A673 (cell line): ENCODE measurements around the gene ORM2. TPM values are rescaled to one million over a fixed set of nuclear protein-coding genes. Genes with fewer than 3 reads are reported as not detected.

Source experiments
- BruUV-seq: library from RNA; stranded (reverse); fragments of 400-500 nt; replicated peaks from 2 replicates; lab custom pipeline; 2021; lab: Mats Ljungman, UMichigan
- CTCF ChIA-PET: fragments of 300-600 bp; sonication (Branson Sonifier 250); formaldehyde crosslinking; loops from one replicate; lab custom pipeline; 2022; ENCODE audit warnings: antibody characterized with exemption; lab: Charles Lee
- POLR2A ChIA-PET: fragments of 300-600 bp; sonication (Branson Sonifier 250); formaldehyde crosslinking; loops from one replicate; lab custom pipeline; 2022; ENCODE audit warnings: antibody characterized with exemption; ENCODE audit not compliant: low non-redundant PET; lab: Charles Lee
- DNase-seq: peaks from one replicate; pipeline ENCODE4 v3.0.0-alpha.2; 2015; ENCODE audit warnings: low spot score
- H3K27ac ChIP-seq: fragments of 200-600 bp; sonication (generic); 2 replicates; pipeline ENCODE4 v1.5.1; 2016; ENCODE audit warnings: mixed run types, low read depth, mild to moderate bottlenecking, mixed read lengths, antibody characterized with exemption, low read length; ENCODE audit not compliant: poor library complexity, severe bottlenecking
- H3K27me3 ChIP-seq: fragments of 200-600 bp; sonication (generic); replicated peaks from 2 replicates; pipeline ENCODE4 v1.6.1; 2017; ENCODE audit warnings: mixed run types, low read depth, mild to moderate bottlenecking, mixed read lengths, antibody characterized with exemption, low read length; ENCODE audit not compliant: insufficient read depth, poor library complexity
- H3K36me3 ChIP-seq: fragments of 200-600 bp; sonication (generic); 2 replicates; pipeline ENCODE4 v1.6.1; 2016; ENCODE audit warnings: mixed run types, mild to moderate bottlenecking, mixed read lengths, antibody characterized with exemption, low read length; ENCODE audit not compliant: insufficient read depth, poor library complexity, severe bottlenecking
- H3K4me1 ChIP-seq: fragments of 200-600 bp; sonication (generic); 2 replicates; pipeline ENCODE4 v1.6.1; 2017; ENCODE audit warnings: mixed run types, mild to moderate bottlenecking, mixed read lengths, antibody characterized with exemption, low read length; ENCODE audit not compliant: insufficient read depth, poor library complexity, severe bottlenecking
- H3K4me3 ChIP-seq: fragments of 200-600 bp; sonication (generic); 2 replicates; pipeline ENCODE4 v1.5.1; 2016; ENCODE audit warnings: low read depth, mixed run types, mild to moderate bottlenecking, mixed read lengths, low read length; ENCODE audit not compliant: poor library complexity, severe bottlenecking
- H3K9me3 ChIP-seq: fragments of 200-600 bp; sonication (generic); 2 replicates; pipeline ENCODE4 v1.6.1; 2016; ENCODE audit warnings: mixed run types, low read depth, mild to moderate bottlenecking, mixed read lengths, antibody characterized with exemption, low read length; ENCODE audit not compliant: poor library complexity, severe bottlenecking
- EZH2 ChIP-seq: fragments of 200-600 bp; sonication (generic); IDR thresholded peaks from 2 replicates; pipeline ENCODE4 v1.6.1; 2017; ENCODE audit warnings: borderline replicate concordance, low read depth, mild to moderate bottlenecking, mixed read lengths, antibody characterized with exemption, low read length; ENCODE audit not compliant: poor library complexity, severe bottlenecking
- intact Hi-C: fragments of 100-400 bp; cut with micrococcal nuclease; formaldehyde crosslinking; loops from one replicate; pipeline ENCODE4 v1.10.0; 2022; ENCODE audit not compliant: unreplicated experiment
- total RNA-seq: library from RNA; stranded (reverse); gene quantifications from 2 replicates; pipeline ENCODE4 v1.2.3, GENCODE V29; 2021
- TF ChIP-seq, protein P1 (sequence below): fragments of 300-800, 200-600 bp; sonication (generic); conservative IDR thresholded peaks from 2 replicates; pipeline ENCODE4 v1.5.1; 2017; ENCODE audit warnings: low read depth, mild to moderate bottlenecking, antibody characterized with exemption, low read length, moderate library complexity, mixed read lengths

Gene ORM2
- total RNA-seq, 1 experiment from 2014 or later = not detected

DNA sequence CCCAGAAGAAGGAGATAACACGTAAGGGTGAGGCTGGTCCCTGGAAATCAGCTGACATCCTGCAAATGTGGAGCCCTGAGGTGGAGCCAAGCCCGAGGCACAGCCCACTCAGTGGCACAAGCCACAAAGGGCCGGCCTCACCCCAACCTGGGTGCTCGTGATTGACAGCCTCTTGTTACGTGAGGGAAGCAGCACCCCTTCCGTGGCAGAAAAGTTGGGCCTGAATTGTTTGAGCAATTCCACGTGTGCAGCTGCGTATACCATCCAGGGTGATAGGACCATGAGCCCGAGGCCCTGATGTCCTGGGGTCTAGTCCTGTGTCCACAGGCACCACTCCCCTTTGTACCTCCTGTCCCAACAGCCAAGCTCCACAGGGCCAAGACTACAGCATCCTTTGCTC lies 4.8 kb downstream of the ORM2 start:
- no peaks in the 10 kb centered on the region for H3K9me3 ChIP-seq
- POLR2A ChIA-PET = no interaction called here
- no peak for DNase-seq
- no peaks in the 10 kb centered on the region for H3K27me3 ChIP-seq
- intact Hi-C loops = no loop called here
- no peak for TF ChIP-seq EZH2
- TF ChIP-seq, protein P1, sequence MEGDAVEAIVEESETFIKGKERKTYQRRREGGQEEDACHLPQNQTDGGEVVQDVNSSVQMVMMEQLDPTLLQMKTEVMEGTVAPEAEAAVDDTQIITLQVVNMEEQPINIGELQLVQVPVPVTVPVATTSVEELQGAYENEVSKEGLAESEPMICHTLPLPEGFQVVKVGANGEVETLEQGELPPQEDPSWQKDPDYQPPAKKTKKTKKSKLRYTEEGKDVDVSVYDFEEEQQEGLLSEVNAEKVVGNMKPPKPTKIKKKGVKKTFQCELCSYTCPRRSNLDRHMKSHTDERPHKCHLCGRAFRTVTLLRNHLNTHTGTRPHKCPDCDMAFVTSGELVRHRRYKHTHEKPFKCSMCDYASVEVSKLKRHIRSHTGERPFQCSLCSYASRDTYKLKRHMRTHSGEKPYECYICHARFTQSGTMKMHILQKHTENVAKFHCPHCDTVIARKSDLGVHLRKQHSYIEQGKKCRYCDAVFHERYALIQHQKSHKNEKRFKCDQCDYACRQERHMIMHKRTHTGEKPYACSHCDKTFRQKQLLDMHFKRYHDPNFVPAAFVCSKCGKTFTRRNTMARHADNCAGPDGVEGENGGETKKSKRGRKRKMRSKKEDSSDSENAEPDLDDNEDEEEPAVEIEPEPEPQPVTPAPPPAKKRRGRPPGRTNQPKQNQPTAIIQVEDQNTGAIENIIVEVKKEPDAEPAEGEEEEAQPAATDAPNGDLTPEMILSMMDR = no peak
- H3K36me3 ChIP-seq = peaks cover 7% of the 10 kb centered on the region
- H3K4me1 ChIP-seq = no peaks in the 10 kb centered on the region
- no peak overlapping the region for H3K27ac ChIP-seq
- no TSS peak for BruUV-seq
- CTCF ChIA-PET = no interaction called here
- no peak overlapping the region for H3K4me3 ChIP-seq

DNA sequence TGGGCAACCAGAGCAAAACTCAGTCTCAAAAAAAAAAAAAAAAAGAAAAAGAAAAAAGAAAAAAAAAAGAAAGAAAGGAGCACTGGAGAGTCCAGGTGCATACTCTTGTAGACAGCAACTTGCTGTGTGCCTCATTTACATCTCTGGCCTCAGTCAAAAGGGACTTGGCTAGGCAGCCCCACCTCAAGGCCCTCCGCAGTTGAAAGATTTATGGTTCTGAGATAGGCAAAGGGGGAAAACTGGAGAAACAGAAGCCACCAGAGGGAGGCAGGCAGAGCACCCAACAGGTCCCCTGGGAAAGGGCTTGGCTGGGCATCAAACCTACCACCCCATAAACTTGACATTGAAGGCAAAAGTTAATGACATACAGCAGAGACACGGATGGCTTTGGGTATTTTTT lies 6.1 kb downstream of the ORM2 start:
- H3K36me3 ChIP-seq = peaks cover 12% of the 10 kb centered on the region
- H3K4me3 ChIP-seq = no peak overlapping the region
- POLR2A ChIA-PET = no interaction called here
- CTCF ChIA-PET = no interaction called here
- H3K9me3 ChIP-seq = no peaks in the 10 kb centered on the region
- H3K27me3 ChIP-seq = no peaks in the 10 kb centered on the region
- no peak overlapping the region for H3K27ac ChIP-seq
- intact Hi-C loops = no loop called here
- no peaks in the 10 kb centered on the region for H3K4me1 ChIP-seq
- no TSS peak for BruUV-seq
- DNase-seq = no peak
- no peak for TF ChIP-seq EZH2
- TF ChIP-seq, protein P1 = no peak

DNA sequence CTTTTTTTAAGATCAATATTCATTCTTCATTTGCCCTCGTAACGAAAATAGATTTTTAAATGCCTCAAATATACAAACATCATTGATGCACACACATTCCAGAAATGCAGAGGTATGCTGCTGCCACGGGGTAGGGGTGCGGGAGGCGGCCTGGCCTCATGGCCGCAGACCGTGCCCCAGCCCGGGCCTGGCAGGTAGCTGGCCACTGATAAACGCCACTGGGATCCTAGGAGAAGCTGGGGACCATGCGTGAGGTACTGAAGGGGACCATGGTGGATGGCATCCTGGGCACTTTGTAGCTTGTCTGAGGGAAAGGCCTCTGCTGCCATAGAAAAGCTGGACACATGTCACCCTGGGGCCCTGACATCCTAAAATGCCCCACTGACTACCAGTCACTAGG lies 6.5 kb downstream of the ORM2 start:
- Histone ChIP-seq H3K4me3 (no peak overlapping the region), H3K9me3 (no peaks in the 10 kb centered on the region), H3K36me3 (peaks cover 14% of the 10 kb centered on the region), H3K27me3 (no peaks in the 10 kb centered on the region), H3K27ac (no peak overlapping the region), H3K4me1 (no peaks in the 10 kb centered on the region)
- POLR2A ChIA-PET = no interaction called here
- intact Hi-C loops = no loop called here
- BruUV-seq = no TSS peak
- CTCF ChIA-PET = no interaction called here
- TF ChIP-seq EZH2 = no peak
- TF ChIP-seq, protein P1 = no peak
- DNase-seq = no peak
